HL-60 (cell line): ENCODE data around the gene VDR.
"Not testable (repeated sequence)": the region's sequence is repeated elsewhere in the genome, so short reads cannot be mapped to it uniquely, and the experiment has no call there.

ENCODE experiments used
- DNase-seq, 2 experiments: peaks; one replicate each; pipeline ENCODE4 v3.0.0-alpha.2; 2010 to 2020; ENCODE audit warnings: low read depth in 1 of 2, low spot score in 1 of 2
- H3K27ac ChIP-seq: fragments of 250-450 bp; sonication (Bioruptor Pico); replicated peaks from 2 replicates; pipeline ENCODE4 v1.5.1; 2020; ENCODE audit warnings: mild to moderate bottlenecking, moderate library complexity
- H3K27me3 ChIP-seq: fragments of 250-450 bp; sonication (Bioruptor Pico); 2 replicates; pipeline ENCODE4 v1.5.1; 2021; ENCODE audit warnings: mild to moderate bottlenecking, moderate library complexity; ENCODE audit not compliant: insufficient read depth, poor library complexity, severe bottlenecking
- H3K4me3 ChIP-seq: replicated peaks from 2 replicates; pipeline ENCODE4 v1.5.1; 2011; ENCODE audit warnings: mild to moderate bottlenecking, control low read depth, low read length; ENCODE audit not compliant: insufficient read depth
- CTCF ChIP-seq: IDR thresholded peaks from one replicate; pipeline ENCODE4 v1.5.1; 2011; ENCODE audit warnings: low read length, control low read depth, inconsistent platforms; ENCODE audit not compliant: insufficient read depth
- GABPA ChIP-seq: IDR thresholded peaks from 2 replicates; pipeline ENCODE4 v1.6.1; 2012; ENCODE audit warnings: low read depth
- POLR2AphosphoS5 ChIP-seq: IDR thresholded peaks from 2 replicates; pipeline ENCODE4 v1.6.1; 2012; ENCODE audit warnings: low read depth
- REST ChIP-seq: IDR thresholded peaks from 2 replicates; pipeline ENCODE4 v1.6.1; 2012; ENCODE audit warnings: low read depth; ENCODE audit not compliant: insufficient replicate concordance
- SPI1 ChIP-seq: IDR thresholded peaks from 2 replicates; pipeline ENCODE4 v1.6.1; 2012; ENCODE audit warnings: low read depth, mild to moderate bottlenecking, borderline replicate concordance

The VDR gene

GRCh38 chr12:47846294-47846996, 58.3 kb downstream of the VDR start:
- TF ChIP-seq SPI1 (no peak), POLR2AphosphoS5 (no peak), CTCF (no peak), GABPA (no peak)
- DNase-seq, result no peak
- H3K27me3 ChIP-seq, result no peaks in the 10 kb centered on the region
- H3K4me3 ChIP-seq, result no peak overlapping the region
- no peak overlapping the region for H3K27ac ChIP-seq

GRCh38 chr12:47845081-47845480, 59.7 kb downstream of the VDR start:
- no peak overlapping the region for H3K27ac ChIP-seq
- H3K27me3 ChIP-seq, result no peaks in the 10 kb centered on the region
- TF ChIP-seq SPI1, result no peak
- TF ChIP-seq GABPA, result no peak
- TF ChIP-seq REST, result no peak
- no peak for TF ChIP-seq CTCF
- no peak for TF ChIP-seq POLR2AphosphoS5
- no peak for DNase-seq
- no peak overlapping the region for H3K4me3 ChIP-seq

- DNase-seq, result no peak
- no peak for TF ChIP-seq CTCF
Measured at GRCh38 chr12:47844264-47845019, 60.4 kb downstream of the VDR start.

GRCh38 chr12:47843226-47843980, 61.4 kb downstream of the VDR start:
- TF ChIP-seq GABPA, result no peak
- no peak for TF ChIP-seq POLR2AphosphoS5
- no peak for TF ChIP-seq CTCF
- no peaks in the 10 kb centered on the region for H3K27me3 ChIP-seq
- no peak overlapping the region for H3K4me3 ChIP-seq
- H3K27ac ChIP-seq, result no peak overlapping the region
- DNase-seq, result no peak

More at GRCh38 chr12:47844264-47845019, 60.4 kb downstream of the VDR start:
- Histone ChIP-seq H3K4me3 (no peak overlapping the region), H3K27me3 (no peaks in the 10 kb centered on the region), H3K27ac (no peak overlapping the region)

- H3K27ac ChIP-seq, H3K4me3 ChIP-seq, H3K27me3 ChIP-seq, DNase-seq: not testable (repeated sequence)
Measured at GRCh38 chr12:47842543-47842942, 62.3 kb downstream of the VDR start.
